Measurements from ENCODE around the gene TOX2.
A peak's percentile ranks its signal among the peaks of the same experiment; 100 is the strongest.

TOX2 gene

DNA sequence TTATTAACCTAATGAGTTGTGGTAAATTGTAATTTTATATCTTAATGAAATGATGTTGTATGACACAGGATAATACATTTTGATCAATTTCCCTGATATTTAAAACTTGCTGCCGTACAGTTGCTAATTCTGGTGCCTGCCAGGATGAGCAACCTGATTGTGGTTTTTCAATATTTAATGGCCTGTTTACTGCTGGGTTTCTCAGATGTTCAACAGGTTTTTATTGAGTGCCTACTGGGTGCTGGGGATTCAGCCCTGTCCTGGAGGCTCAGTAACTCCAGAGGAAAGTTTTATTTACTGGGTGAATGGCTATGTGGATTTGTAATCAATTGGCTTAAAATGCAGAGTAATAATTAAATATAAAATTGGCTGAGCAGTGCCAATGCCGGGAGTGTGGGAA lies 8.0 kb downstream of the TOX2 start:
- no peak overlapping the region for H3K4me3 ChIP-seq (ENCODE audit: low read depth, low read length)
- TF ChIP-seq POLR2A (IDR thresholded peaks at IDR 0.05; ENCODE audit: extremely low read depth, insufficient read length): no peak
- no peak for DNase-seq (ENCODE audit: low read depth)

DNA sequence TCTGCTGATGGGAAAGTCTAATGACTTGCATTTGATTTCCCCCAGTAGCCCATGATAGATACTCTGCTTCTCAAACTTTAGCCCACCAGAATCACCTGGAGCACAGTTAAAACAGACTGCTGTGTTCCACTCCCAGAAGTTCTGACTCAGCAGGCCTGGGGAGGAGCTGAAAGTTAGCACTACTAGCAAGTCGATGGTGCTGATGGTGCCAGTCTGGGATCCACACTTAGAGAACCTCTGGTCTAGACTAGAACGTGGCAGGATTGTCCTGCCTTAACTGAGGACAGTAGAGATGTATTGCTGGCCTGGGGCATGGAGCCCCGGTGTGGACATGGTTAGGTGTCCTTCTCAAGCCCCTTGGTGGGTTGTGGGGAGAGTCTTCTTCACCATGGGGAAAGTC lies 8.7 kb downstream of the TOX2 start:
- no peak for TF ChIP-seq MYC (IDR thresholded peaks at IDR 0.05; ENCODE audit: low read depth, low read length)
- TF ChIP-seq, protein P1, sequence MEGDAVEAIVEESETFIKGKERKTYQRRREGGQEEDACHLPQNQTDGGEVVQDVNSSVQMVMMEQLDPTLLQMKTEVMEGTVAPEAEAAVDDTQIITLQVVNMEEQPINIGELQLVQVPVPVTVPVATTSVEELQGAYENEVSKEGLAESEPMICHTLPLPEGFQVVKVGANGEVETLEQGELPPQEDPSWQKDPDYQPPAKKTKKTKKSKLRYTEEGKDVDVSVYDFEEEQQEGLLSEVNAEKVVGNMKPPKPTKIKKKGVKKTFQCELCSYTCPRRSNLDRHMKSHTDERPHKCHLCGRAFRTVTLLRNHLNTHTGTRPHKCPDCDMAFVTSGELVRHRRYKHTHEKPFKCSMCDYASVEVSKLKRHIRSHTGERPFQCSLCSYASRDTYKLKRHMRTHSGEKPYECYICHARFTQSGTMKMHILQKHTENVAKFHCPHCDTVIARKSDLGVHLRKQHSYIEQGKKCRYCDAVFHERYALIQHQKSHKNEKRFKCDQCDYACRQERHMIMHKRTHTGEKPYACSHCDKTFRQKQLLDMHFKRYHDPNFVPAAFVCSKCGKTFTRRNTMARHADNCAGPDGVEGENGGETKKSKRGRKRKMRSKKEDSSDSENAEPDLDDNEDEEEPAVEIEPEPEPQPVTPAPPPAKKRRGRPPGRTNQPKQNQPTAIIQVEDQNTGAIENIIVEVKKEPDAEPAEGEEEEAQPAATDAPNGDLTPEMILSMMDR (IDR thresholded peaks at IDR 0.05; ENCODE audit: low read depth, low read length): no peak
- TF ChIP-seq POLR2A (IDR thresholded peaks at IDR 0.05; ENCODE audit: extremely low read depth, insufficient read length): no peak
- TF ChIP-seq, protein P2, sequence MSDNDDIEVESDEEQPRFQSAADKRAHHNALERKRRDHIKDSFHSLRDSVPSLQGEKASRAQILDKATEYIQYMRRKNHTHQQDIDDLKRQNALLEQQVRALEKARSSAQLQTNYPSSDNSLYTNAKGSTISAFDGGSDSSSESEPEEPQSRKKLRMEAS (IDR thresholded peaks at IDR 0.05; ENCODE audit: low read depth, low read length): no peak
- no peak for DNase-seq (ENCODE audit: low read depth)
- no peak overlapping the region for H3K4me3 ChIP-seq (ENCODE audit: low read depth, low read length)

DNA sequence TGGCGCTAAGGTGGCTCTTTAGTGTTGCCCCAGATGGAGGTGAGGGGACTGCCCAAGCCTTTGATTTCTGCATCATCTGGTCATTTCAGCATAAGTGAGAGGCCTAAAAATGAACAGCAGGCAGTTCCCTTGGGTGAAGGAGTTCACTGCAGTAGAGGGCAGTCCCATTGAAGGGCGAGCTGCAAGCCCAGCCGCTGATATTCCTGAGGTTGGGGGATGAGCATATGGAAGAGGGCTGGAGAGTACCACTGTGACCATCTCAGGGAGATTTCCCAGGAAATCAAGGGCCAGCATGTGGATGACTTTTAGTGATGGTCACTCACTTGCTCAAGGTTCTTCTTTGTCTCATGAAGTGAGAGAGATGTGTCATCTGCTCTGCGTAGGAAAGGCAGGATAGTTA lies 9.3 kb downstream of the TOX2 start:
- DNase-seq (ENCODE audit: low read depth): no peak
- no peak overlapping the region for H3K4me3 ChIP-seq (ENCODE audit: low read depth, low read length)
- TF ChIP-seq, protein P1 (IDR thresholded peaks at IDR 0.05; ENCODE audit: low read depth, low read length): no peak
- no peak for TF ChIP-seq POLR2A (IDR thresholded peaks at IDR 0.05; ENCODE audit: extremely low read depth, insufficient read length)
- TF ChIP-seq, protein P2 (IDR thresholded peaks at IDR 0.05; ENCODE audit: low read depth, low read length): no peak
- no peak for TF ChIP-seq MYC (IDR thresholded peaks at IDR 0.05; ENCODE audit: low read depth, low read length)

DNA sequence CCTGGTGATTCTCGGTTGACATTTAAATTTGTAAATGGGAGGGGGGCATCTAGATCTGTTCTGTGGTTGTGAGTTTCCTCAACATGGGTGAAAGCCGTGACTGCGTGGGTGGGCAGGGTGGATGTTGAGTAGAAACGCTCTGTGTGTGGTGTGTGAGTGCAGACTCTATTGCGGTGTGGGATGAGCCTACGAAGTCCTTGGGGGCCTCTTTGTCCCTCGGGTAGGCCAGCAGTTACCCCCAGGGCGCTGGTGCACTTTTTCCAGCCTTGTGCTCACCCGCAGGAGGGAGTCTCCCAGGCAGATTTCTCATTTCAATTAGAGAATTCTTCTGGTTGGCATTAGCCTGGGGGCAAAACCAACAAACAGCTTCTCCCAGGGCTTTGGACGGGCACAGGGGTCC lies 10.6 kb downstream of the TOX2 start:
- H3K4me3 ChIP-seq (ENCODE audit: low read depth, low read length): no peak overlapping the region
- TF ChIP-seq MYC (IDR thresholded peaks at IDR 0.05; ENCODE audit: low read depth, low read length): no peak
- no peak for TF ChIP-seq POLR2A (IDR thresholded peaks at IDR 0.05; ENCODE audit: extremely low read depth, insufficient read length)
- TF ChIP-seq, protein P1 (IDR thresholded peaks at IDR 0.05; ENCODE audit: low read depth, low read length): no peak
- TF ChIP-seq, protein P2 (IDR thresholded peaks at IDR 0.05; ENCODE audit: low read depth, low read length): no peak
- DNase-seq (ENCODE audit: low read depth): peak; percentile 78

DNA sequence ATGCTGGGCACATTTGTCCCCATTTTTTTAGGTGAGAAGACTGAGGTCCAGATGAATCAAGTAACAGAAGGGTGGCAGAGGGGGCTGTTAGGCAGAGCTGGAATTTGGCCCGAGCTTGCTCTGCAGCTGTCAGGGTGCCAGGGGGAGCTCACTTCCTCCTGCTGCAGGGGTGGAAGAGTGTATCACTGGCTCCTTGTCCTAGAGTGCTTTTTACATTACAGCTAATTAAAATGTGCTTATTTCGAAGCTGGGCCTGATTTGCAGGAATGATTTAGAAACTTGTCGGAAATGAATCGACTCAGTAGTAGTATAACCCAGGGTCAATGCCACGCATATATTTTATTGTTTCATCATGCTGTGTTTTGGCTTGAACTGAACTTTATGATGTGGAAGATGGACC lies 11.1 kb downstream of the TOX2 start:
- H3K4me3 ChIP-seq (ENCODE audit: low read depth, low read length): no peak overlapping the region
- DNase-seq (ENCODE audit: low read depth): peak; percentile 71
- no peak for TF ChIP-seq POLR2A (IDR thresholded peaks at IDR 0.05; ENCODE audit: extremely low read depth, insufficient read length)
- TF ChIP-seq, protein P1 (IDR thresholded peaks at IDR 0.05; ENCODE audit: low read depth, low read length): peak; percentile 24
- no peak for TF ChIP-seq MYC (IDR thresholded peaks at IDR 0.05; ENCODE audit: low read depth, low read length)
- TF ChIP-seq, protein P2 (IDR thresholded peaks at IDR 0.05; ENCODE audit: low read depth, low read length): peak; percentile 31; the same call in 1 of the 2 replicates

DNA sequence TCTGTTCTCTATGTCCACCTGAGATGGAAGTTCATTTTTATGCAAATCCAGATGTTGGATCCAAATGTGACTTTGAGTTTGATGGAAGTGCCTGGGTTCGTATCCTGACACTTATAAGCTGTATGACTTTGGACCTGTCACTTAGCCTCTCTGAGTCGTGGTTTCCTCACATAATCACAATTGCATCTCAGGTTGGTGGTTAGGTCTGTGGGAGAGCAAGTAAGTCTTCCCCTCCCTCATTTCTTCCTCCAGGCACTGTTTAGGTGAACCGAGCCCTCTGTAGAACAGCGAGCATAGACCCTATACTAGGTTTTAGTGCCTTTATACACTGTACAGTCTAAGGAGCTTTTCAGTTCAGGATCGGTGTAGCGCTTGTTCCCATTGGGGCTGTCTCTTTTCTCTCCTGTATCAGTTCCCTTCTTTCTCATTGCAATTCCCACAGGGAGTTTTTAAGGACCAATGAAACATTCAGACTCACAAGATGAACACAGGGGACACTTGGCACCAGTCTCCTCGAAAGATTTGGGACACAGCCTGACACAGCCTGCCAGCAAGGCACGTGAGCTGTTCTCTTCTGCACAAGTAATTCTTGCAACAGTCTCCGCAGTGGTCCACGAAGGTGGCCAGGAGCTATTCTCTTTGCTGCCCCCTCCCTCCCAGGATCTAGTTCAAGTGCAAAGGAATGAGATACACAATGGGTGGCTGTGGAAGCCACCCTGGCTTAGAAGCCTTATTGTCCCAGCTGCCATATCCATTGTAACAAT lies 11.8 kb downstream of the TOX2 start:
- H3K4me3 ChIP-seq (ENCODE audit: low read depth, low read length): no peak overlapping the region
- no peak for DNase-seq (ENCODE audit: low read depth)
- TF ChIP-seq MYC (IDR thresholded peaks at IDR 0.05; ENCODE audit: low read depth, low read length): no peak
- TF ChIP-seq, protein P1 (IDR thresholded peaks at IDR 0.05; ENCODE audit: low read depth, low read length): no peak
- TF ChIP-seq POLR2A (IDR thresholded peaks at IDR 0.05; ENCODE audit: extremely low read depth, insufficient read length): no peak
- TF ChIP-seq, protein P2 (IDR thresholded peaks at IDR 0.05; ENCODE audit: low read depth, low read length): no peak
